HCT116 (cell line): ENCODE measurements around the gene RHPN2. TPM values are rescaled to one million over a fixed set of nuclear protein-coding genes. Genes with fewer than 3 reads are reported as not detected.

Source experiments
- ATAC-seq: fragments of 200-7000 bp; cut with Tn5 transposase; 2 replicates; pipeline ENCODE4 v1.9.1; 2020; ENCODE audit warnings: mild to moderate bottlenecking, moderate library complexity
- BruUV-seq: library from RNA; stranded (reverse); fragments of 400-500 nt; replicated peaks from 2 replicates; lab custom pipeline; 2021; lab: Mats Ljungman, UMichigan
- CTCF ChIA-PET: fragments of 300-600 bp; sonication (Branson Sonifier 250); formaldehyde crosslinking; loops from one replicate; lab custom pipeline; 2021; ENCODE audit warnings: antibody characterized with exemption; lab: Charles Lee
- POLR2A ChIA-PET: fragments of 300-600, 350-600 bp; sonication (Branson Sonifier 250); formaldehyde crosslinking; loops from one replicate; lab custom pipeline; 2021; ENCODE audit warnings: antibody characterized with exemption; lab: Charles Lee
- RAD21 ChIA-PET, 2 experiments: fragments of 300-600 bp; sonication (Branson Sonifier 250); formaldehyde crosslinking; loops; one replicate each; lab custom pipeline; 2023; ENCODE audit warnings: low total read pairs in 2 of 2; ENCODE audit not compliant: uncharacterized antibody in 2 of 2, unreplicated experiment in 2 of 2, low non-redundant PET in 1 of 2; lab: Charles Lee
- DNase-seq: peaks from one replicate; pipeline ENCODE4 v3.0.0-alpha.2; 2010; ENCODE audit warnings: low read depth, low spot score
- H2AFZ ChIP-seq: fragments of 200-600 bp; shearing (Covaris generic), sonication (generic); 2 replicates; pipeline ENCODE4 v1.6.1; 2017; ENCODE audit warnings: low read depth, mixed run types, mixed read lengths, antibody characterized with exemption, low read length; ENCODE audit not compliant: poor library complexity, severe bottlenecking
- H3K27ac ChIP-seq: 2 replicates; pipeline ENCODE4 v1.5.1; 2012; ENCODE audit warnings: low read depth, low read length
- H3K27me3 ChIP-seq: fragments of 200-600 bp; sonication (generic); 2 replicates; pipeline ENCODE4 v1.6.1; 2016; ENCODE audit warnings: mixed run types, low read length, mixed read lengths; ENCODE audit not compliant: insufficient read depth
- H3K36me3 ChIP-seq, 2 experiments: fragments of 200-500 bp in 1 of 2; fragments of 200-600 bp in 1 of 2; sonication (Bioruptor generic) in 1 of 2; sonication (generic) in 1 of 2; 2 replicates each; pipeline versions ENCODE4 v1.5.1 to v1.6.1; 2014 to 2016; ENCODE audit warnings: low read length in 2 of 2, inconsistent platforms in 1 of 2, mixed read lengths in 1 of 2, mixed run types in 1 of 2; ENCODE audit not compliant: insufficient read depth in 2 of 2, control insufficient read depth in 1 of 2
- H3K4me1 ChIP-seq, 2 experiments: fragments of 200-600 bp in 1 of 2; sonication (generic) in 1 of 2; 2 replicates each; pipeline versions ENCODE4 v1.5.1 to v1.6.1; 2012 to 2017; ENCODE audit warnings: low read length in 2 of 2, inconsistent platforms in 1 of 2, mild to moderate bottlenecking in 1 of 2, mixed read lengths in 1 of 2, mixed run types in 1 of 2, moderate library complexity in 1 of 2; ENCODE audit not compliant: insufficient read depth in 2 of 2, control insufficient read depth in 1 of 2
- H3K4me2 ChIP-seq: fragments of 200-600 bp; sonication (generic); 2 replicates; pipeline ENCODE4 v1.6.1; 2017; ENCODE audit warnings: mixed run types, low read length, mixed read lengths
- H3K4me3 ChIP-seq, 2 experiments: fragments of 200-600 bp in 1 of 2; sonication (generic) in 1 of 2; replicated peaks in 1 of 2; 2 replicates each; pipeline ENCODE4 v1.5.1; 2011 to 2016; ENCODE audit warnings: low read length in 2 of 2, control low read depth in 1 of 2, low read depth in 1 of 2, mild to moderate bottlenecking in 1 of 2, mixed read lengths in 1 of 2, mixed run types in 1 of 2
- H3K79me2 ChIP-seq: fragments of 200-600 bp; sonication (generic); 2 replicates; pipeline ENCODE4 v1.6.1; 2017; ENCODE audit warnings: mild to moderate bottlenecking, mixed run types, low read length, moderate library complexity, mixed read lengths; ENCODE audit not compliant: insufficient read depth
- H3K9ac ChIP-seq: fragments of 200-600 bp; sonication (generic); 2 replicates; pipeline ENCODE4 v1.6.1; 2016; ENCODE audit warnings: low read length, mixed read lengths
- H3K9me2 ChIP-seq: fragments of 200-600 bp; sonication (generic), shearing (Covaris generic); 2 replicates; pipeline ENCODE4 v1.6.1; 2017; ENCODE audit warnings: mixed run types, mild to moderate bottlenecking, moderate library complexity; ENCODE audit not compliant: insufficient read depth
- H3K9me3 ChIP-seq, 2 experiments: fragments of 200-500 bp in 1 of 2; fragments of 200-600 bp in 1 of 2; sonication (Bioruptor generic) in 1 of 2; sonication (generic) in 1 of 2; 2 replicates each; pipeline ENCODE4 v1.6.1; 2014 to 2017; ENCODE audit warnings: low read length in 2 of 2, mixed read lengths in 2 of 2, inconsistent platforms in 1 of 2, low read depth in 1 of 2, mild to moderate bottlenecking in 1 of 2, mixed run types in 1 of 2, moderate library complexity in 1 of 2; ENCODE audit not compliant: control insufficient read depth in 1 of 2, insufficient read depth in 1 of 2
- H4K20me1 ChIP-seq: fragments of 200-600 bp; sonication (generic), shearing (Covaris generic); 2 replicates; pipeline ENCODE4 v1.6.1; 2017; ENCODE audit warnings: mixed run types, mild to moderate bottlenecking, moderate library complexity; ENCODE audit not compliant: insufficient read depth
- CBX3 ChIP-seq: IDR thresholded peaks from 2 replicates; pipeline ENCODE4 v1.6.1; 2012; ENCODE audit warnings: low read depth
- CEBPB ChIP-seq: IDR thresholded peaks from 2 replicates; pipeline ENCODE4 v1.6.1; 2012; ENCODE audit warnings: low read depth
- POLR2A ChIP-seq: IDR thresholded peaks from 2 replicates; pipeline ENCODE4 v1.7.0; 2011; ENCODE audit warnings: borderline replicate concordance; ENCODE audit not compliant: insufficient read depth, insufficient read length; ENCODE audit errors: extremely low read depth
- SP1 ChIP-seq: IDR thresholded peaks from 2 replicates; pipeline ENCODE4 v1.6.1; 2012; ENCODE audit warnings: low read depth
- SRF ChIP-seq: IDR thresholded peaks from 2 replicates; pipeline ENCODE4 v1.6.1; 2012; ENCODE audit warnings: low read depth
- TCF7L2 ChIP-seq: IDR thresholded peaks from 2 replicates; pipeline ENCODE4 v1.7.0; 2011; ENCODE audit warnings: borderline replicate concordance, inconsistent platforms; ENCODE audit not compliant: insufficient read depth, insufficient read length; ENCODE audit errors: extremely low read depth
- YY1 ChIP-seq: IDR thresholded peaks from 2 replicates; pipeline ENCODE4 v1.6.1; 2011; ENCODE audit warnings: low read length, low read depth, moderate library complexity, mild to moderate bottlenecking; ENCODE audit not compliant: insufficient replicate concordance; ENCODE audit errors: extremely low read depth
- intact Hi-C: fragments of 100-400 bp; cut with micrococcal nuclease; formaldehyde crosslinking; loops from 2 replicates; pipeline ENCODE4 v1.10.0; 2022
- total RNA-seq: library from RNA; stranded (reverse); gene quantifications from one replicate; pipeline ENCODE4 v1.2.1, GENCODE V29; 2021; ENCODE audit not compliant: unreplicated experiment
- TF ChIP-seq, protein P1 (sequence below): IDR thresholded peaks from 2 replicates; pipeline ENCODE4 v1.6.1; 2012
- TF ChIP-seq, protein P2 (sequence below): IDR thresholded peaks from 2 replicates; pipeline ENCODE4 v1.6.1; 2012
- TF ChIP-seq, protein P3 (sequence below), 3 experiments: fragments of 200-600 bp in 1 of 3; sonication (generic) in 1 of 3; IDR thresholded peaks in 2 of 3; conservative IDR thresholded peaks in 1 of 3; 2 replicates each; pipeline ENCODE4 v1.5.1; 2012 to 2017; ENCODE audit warnings: low read depth in 2 of 3, low read length in 2 of 3, antibody characterized with exemption in 1 of 3, borderline replicate concordance in 1 of 3, control low read depth in 1 of 3, mild to moderate bottlenecking in 1 of 3, mixed read lengths in 1 of 3, mixed run types in 1 of 3, moderate library complexity in 1 of 3; ENCODE audit not compliant: insufficient read depth in 1 of 3

RHPN2 gene
- total RNA-seq, 1 experiment from 2014 or later = 33.3 TPM

- TF ChIP-seq, protein P1, sequence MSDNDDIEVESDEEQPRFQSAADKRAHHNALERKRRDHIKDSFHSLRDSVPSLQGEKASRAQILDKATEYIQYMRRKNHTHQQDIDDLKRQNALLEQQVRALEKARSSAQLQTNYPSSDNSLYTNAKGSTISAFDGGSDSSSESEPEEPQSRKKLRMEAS = peak; percentile 45; the same call in 1 of the 2 replicates
- TF ChIP-seq, protein P2, sequence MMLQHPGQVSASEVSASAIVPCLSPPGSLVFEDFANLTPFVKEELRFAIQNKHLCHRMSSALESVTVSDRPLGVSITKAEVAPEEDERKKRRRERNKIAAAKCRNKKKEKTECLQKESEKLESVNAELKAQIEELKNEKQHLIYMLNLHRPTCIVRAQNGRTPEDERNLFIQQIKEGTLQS = no peak
- TF ChIP-seq YY1 (no peak), TCF7L2 (no peak), SRF (no peak), CBX3 (no peak), SP1 (peak; percentile 76)
- TF ChIP-seq, protein P3, sequence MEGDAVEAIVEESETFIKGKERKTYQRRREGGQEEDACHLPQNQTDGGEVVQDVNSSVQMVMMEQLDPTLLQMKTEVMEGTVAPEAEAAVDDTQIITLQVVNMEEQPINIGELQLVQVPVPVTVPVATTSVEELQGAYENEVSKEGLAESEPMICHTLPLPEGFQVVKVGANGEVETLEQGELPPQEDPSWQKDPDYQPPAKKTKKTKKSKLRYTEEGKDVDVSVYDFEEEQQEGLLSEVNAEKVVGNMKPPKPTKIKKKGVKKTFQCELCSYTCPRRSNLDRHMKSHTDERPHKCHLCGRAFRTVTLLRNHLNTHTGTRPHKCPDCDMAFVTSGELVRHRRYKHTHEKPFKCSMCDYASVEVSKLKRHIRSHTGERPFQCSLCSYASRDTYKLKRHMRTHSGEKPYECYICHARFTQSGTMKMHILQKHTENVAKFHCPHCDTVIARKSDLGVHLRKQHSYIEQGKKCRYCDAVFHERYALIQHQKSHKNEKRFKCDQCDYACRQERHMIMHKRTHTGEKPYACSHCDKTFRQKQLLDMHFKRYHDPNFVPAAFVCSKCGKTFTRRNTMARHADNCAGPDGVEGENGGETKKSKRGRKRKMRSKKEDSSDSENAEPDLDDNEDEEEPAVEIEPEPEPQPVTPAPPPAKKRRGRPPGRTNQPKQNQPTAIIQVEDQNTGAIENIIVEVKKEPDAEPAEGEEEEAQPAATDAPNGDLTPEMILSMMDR (IDR thresholded peaks at IDR 0.05 in 2 of 3, conservative IDR thresholded peaks at IDR 0.05 in 1 of 3; ENCODE audit: borderline replicate concordance in 1 of 3, insufficient read depth in 1 of 3, low read depth in 2 of 3, low read length in 2 of 3) = no peak
Measured at GRCh38 chr19:33054623-33055022, 10.1 kb downstream of the RHPN2 start (continued).

DNA sequence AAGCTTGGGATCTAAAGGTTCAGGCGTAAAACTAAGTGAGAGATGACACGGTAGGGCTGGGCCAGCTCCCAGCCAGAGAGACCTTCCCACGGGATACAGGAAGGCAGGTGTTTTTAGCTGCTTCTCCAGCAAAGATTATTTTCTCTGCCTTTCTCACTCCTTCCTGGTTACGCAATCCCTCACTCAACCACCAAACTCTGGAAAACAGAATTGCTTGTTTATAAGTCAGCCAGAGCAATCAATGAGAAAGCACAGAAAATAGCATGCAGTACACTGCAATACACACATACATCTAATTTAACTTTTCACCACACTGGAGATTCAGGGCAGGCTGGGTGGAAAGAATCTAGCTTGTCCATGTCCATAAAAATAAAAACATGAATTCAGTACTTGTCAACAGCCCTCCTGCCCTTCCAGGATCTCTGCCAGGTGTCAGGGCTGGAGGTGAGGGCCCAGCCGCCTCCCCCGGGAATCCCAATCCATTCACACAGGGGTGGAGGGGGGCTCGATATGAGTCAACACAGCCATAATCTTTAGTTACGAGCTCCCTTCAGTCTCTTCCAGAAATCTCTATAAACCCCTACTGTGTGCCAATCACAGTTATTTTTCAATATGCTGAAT, 12.2 kb downstream of the RHPN2 start:
- Histone ChIP-seq H3K79me2 (peaks cover 92% of the 10 kb centered on the region), H3K4me2 (peak overlapping the region; percentile 55), H2AFZ (no peak overlapping the region), H3K9ac (peak overlapping the region; percentile 26), H3K9me2 (no peaks in the 10 kb centered on the region), H3K4me3 (no peak overlapping the region), H4K20me1 (no peaks in the 10 kb centered on the region; the same call in 1 of the 2 replicates), H3K27ac (peak overlapping the region; percentile 57), H3K36me3 (peaks cover 3% of the 10 kb centered on the region in 2 experiments; a peak in 2 of 4 replicates), H3K4me1 (peaks cover 70 to 89% of the 10 kb centered on the region in 2 experiments), H3K27me3 (no peaks in the 10 kb centered on the region), H3K9me3 (no peaks in the 10 kb centered on the region)
- RAD21 ChIA-PET = no interaction called here
- no peak for ATAC-seq
- no TSS peak for BruUV-seq
- intact Hi-C loops = no loop called here
- TF ChIP-seq CEBPB = peak; percentile 98
- no peak for TF ChIP-seq POLR2A
- DNase-seq = no peak
- POLR2A ChIA-PET = interaction anchor here (1.2 to 2.3 kb wide), 3 partner anchors 11 to 13 kb away, joined by 5 to 8 read pairs (median 6); partner anchors contain the start of gene RHPN2
- CTCF ChIA-PET = no interaction called here
